Activated naive CD4-positive, alpha-beta T cell treated with anti-CD3 and anti-CD28 coated beads, Interleukin-2, amount 50 U/mL, for 24 hours (primary cell): ENCODE data around the gene TSPAN11.

ENCODE experiments used
- H3K27ac Mint-ChIP-seq: one replicate; pipeline ENCODE4 v1.8.0; 2021; ENCODE audit warnings: mild to moderate bottlenecking, mixed read lengths
- H3K27me3 Mint-ChIP-seq: one replicate; pipeline ENCODE4 v1.8.0; 2021; ENCODE audit warnings: mixed read lengths
- H3K36me3 Mint-ChIP-seq: one replicate; pipeline ENCODE4 v1.8.0; 2021; ENCODE audit warnings: mixed read lengths
- H3K4me1 Mint-ChIP-seq: one replicate; pipeline ENCODE4 v1.8.0; 2021; ENCODE audit warnings: mixed read lengths
- H3K4me3 Mint-ChIP-seq: one replicate; pipeline ENCODE4 v1.8.0; 2021; ENCODE audit warnings: mild to moderate bottlenecking, mixed read lengths
- H3K9me3 Mint-ChIP-seq: one replicate; pipeline ENCODE4 v1.8.0; 2021; ENCODE audit warnings: mixed read lengths

TSPAN11 gene

DNA sequence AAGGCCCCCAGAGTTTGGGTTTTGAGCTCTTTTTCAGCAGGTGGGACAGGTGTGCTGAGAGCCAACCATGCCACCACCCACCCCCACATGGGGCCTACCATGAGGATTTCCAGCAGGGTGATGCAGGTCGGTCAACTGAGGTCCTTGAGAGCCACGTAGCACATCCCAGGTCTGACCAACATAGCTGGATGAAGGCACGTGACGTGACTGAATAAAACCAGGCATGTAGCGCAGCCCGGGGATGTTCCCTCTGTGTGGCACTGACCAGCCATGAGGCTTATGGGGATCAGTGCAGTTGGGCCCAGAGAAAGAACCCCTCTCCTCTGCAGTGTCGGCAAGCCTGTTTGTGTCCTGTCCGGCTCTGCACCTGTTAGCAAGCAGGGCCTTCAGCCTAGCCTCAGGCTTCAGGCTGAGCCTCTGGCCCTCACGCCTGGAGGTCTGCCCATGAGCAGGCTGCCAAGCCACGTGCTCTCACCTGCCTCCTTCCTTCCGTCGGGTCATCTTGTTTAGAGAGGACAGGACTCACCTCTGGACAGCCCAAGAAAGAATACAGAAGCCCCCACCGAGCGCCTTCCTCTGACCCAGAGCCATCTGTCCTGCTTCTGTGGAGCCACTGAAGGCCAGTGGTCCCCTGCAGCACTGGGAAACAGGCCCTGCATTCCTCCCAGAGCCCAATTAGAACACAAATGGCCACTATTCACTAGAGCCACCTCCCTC is 38.5 kb downstream of the TSPAN11 start:
- no peaks in the 10 kb centered on the region for H3K36me3 Mint-ChIP-seq
- no peak overlapping the region for H3K4me3 Mint-ChIP-seq
- H3K27ac Mint-ChIP-seq, result no peak overlapping the region
- H3K27me3 Mint-ChIP-seq, result no peaks in the 10 kb centered on the region
- no peaks in the 10 kb centered on the region for H3K4me1 Mint-ChIP-seq
- no peaks in the 10 kb centered on the region for H3K9me3 Mint-ChIP-seq

DNA sequence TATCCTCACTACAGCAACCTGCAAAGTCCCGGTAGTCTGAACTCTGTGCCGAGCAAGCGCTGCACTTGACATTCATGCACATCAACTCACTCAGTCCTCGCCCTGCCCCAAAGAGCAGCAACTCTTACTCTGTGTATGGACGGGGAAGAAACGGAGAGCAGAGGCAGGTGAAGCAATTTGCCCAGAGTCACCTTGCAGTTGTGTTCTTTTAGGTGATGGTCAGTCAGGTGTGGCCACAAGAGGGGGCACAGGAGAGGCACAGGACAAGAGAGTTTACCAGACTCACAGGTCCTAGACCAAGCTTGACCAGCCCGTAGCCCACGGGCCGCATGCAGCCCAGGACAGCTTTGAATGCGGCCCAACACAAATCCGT is 39.1 kb downstream of the TSPAN11 start:
- Mint-ChIP-seq H3K4me3 (no peak overlapping the region), H3K4me1 (no peaks in the 10 kb centered on the region), H3K27ac (no peak overlapping the region), H3K27me3 (no peaks in the 10 kb centered on the region), H3K9me3 (no peaks in the 10 kb centered on the region), H3K36me3 (no peaks in the 10 kb centered on the region)

DNA sequence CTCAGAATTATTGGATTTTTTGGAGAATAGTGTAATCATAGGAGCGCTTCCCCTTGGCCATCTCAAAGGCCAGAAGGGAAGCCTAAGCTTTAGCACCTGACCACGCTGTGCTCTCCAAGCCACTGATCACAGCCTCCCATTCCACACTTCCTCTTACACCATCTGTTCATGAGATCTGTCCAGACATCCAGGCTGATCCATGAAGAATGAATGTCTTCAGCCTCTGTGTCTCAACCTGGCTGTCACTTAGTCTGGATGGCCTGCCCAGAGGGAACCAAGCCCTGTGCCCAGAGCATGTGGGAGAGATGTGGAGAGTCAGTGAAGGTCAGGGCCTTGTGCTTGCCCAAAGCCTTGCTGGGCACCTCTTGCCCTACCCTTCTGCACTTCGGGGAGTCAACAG is 40.5 kb downstream of the TSPAN11 start:
- Mint-ChIP-seq H3K9me3 (no peaks in the 10 kb centered on the region), H3K27ac (no peak overlapping the region), H3K36me3 (no peaks in the 10 kb centered on the region), H3K4me1 (no peaks in the 10 kb centered on the region), H3K27me3 (peaks cover 2% of the 10 kb centered on the region), H3K4me3 (no peak overlapping the region)

DNA sequence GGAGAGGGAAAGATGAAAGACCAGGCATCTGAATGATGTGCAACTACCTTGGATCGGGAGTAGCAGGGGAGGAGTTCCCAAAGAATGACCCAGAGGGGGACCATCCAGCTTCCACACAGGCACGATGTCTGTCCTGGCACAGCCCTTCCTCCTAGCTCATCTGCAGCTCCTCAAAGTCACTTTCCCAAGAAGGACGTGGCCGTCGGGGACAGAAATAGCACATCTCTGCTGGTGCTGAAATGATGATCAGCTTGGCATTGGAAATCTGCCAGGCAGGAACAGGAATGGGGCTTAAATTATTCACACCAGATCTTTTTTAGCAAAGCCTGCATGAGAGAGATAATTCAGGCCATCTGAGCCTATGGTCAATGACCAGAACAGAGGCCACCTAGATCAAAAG is 41.7 kb downstream of the TSPAN11 start:
- peaks cover 2% of the 10 kb centered on the region for H3K27me3 Mint-ChIP-seq
- no peaks in the 10 kb centered on the region for H3K4me1 Mint-ChIP-seq
- H3K9me3 Mint-ChIP-seq, result no peaks in the 10 kb centered on the region
- no peak overlapping the region for H3K4me3 Mint-ChIP-seq
- H3K27ac Mint-ChIP-seq, result no peak overlapping the region
- H3K36me3 Mint-ChIP-seq, result no peaks in the 10 kb centered on the region

DNA sequence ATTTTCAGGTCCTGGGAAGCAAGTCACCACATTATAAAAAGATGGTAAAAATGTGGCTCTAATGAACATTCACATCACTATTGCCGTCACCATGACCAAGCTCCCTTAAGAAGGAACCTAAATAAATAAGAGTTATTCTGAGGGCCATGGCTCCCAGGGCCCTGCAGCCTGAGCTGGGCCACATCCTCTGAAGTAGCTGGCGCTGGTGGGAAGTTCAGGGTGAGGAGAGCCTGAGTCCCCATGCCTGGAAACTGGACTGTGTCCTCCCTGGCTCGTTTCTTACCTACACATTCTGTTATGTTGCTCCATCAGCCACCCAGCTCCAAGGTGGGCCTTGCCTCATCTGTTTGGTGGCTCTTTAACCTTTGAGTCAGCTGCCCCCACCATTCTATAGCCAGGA is 42.5 kb downstream of the TSPAN11 start:
- Mint-ChIP-seq H3K4me3 (no peak overlapping the region), H3K27me3 (peaks cover 2% of the 10 kb centered on the region), H3K4me1 (no peaks in the 10 kb centered on the region), H3K9me3 (no peaks in the 10 kb centered on the region), H3K27ac (no peak overlapping the region), H3K36me3 (no peaks in the 10 kb centered on the region)

- Mint-ChIP-seq H3K36me3 (no peaks in the 10 kb centered on the region), H3K9me3 (no peaks in the 10 kb centered on the region), H3K27ac (no peak overlapping the region), H3K27me3 (peaks cover 2% of the 10 kb centered on the region), H3K4me1 (no peaks in the 10 kb centered on the region), H3K4me3 (no peak overlapping the region)
Observed at GRCh38 chr12:30969606-30970395, 43.3 kb downstream of the TSPAN11 start.

GRCh38 chr12:30970559-30971197 is 44.1 kb downstream of the TSPAN11 start:
- no peaks in the 10 kb centered on the region for H3K9me3 Mint-ChIP-seq
- no peaks in the 10 kb centered on the region for H3K4me1 Mint-ChIP-seq
- no peaks in the 10 kb centered on the region for H3K36me3 Mint-ChIP-seq
- H3K27ac Mint-ChIP-seq, result no peak overlapping the region
- peaks cover 2% of the 10 kb centered on the region for H3K27me3 Mint-ChIP-seq
- H3K4me3 Mint-ChIP-seq, result no peak overlapping the region

GRCh38 chr12:30972035-30972434 is 45.5 kb downstream of the TSPAN11 start:
- Mint-ChIP-seq H3K27ac (no peak overlapping the region), H3K9me3 (no peaks in the 10 kb centered on the region), H3K36me3 (no peaks in the 10 kb centered on the region), H3K4me1 (no peaks in the 10 kb centered on the region), H3K27me3 (peaks cover 2% of the 10 kb centered on the region), H3K4me3 (no peak overlapping the region)

DNA sequence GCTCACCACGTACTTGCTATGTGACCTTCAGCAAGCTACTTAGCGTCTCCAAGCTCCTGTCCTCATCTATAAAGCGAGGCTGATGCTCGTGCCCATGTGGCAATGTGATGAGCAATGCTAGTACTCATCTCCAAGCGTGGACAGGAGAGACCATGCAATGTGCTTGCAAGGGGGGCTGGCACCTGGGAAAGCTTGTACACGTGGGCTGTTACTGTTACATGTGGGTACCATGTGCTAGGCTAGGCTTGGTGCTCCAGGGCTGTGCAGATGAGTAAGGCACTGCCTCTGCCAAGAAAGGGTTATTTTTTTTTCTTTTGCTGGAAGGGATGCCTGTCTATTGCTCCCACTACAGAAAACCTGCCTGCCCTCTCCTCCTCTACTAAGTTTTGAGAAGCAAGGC is 46.6 kb downstream of the TSPAN11 start:
- H3K36me3 Mint-ChIP-seq, result no peaks in the 10 kb centered on the region
- H3K27me3 Mint-ChIP-seq, result peaks cover 2% of the 10 kb centered on the region
- H3K4me1 Mint-ChIP-seq, result no peaks in the 10 kb centered on the region
- no peaks in the 10 kb centered on the region for H3K9me3 Mint-ChIP-seq
- no peak overlapping the region for H3K27ac Mint-ChIP-seq
- H3K4me3 Mint-ChIP-seq, result no peak overlapping the region

GRCh38 chr12:30973830-30974229 is 47.3 kb downstream of the TSPAN11 start:
- H3K9me3 Mint-ChIP-seq, result no peaks in the 10 kb centered on the region
- no peak overlapping the region for H3K27ac Mint-ChIP-seq
- H3K4me1 Mint-ChIP-seq, result no peaks in the 10 kb centered on the region

DNA sequence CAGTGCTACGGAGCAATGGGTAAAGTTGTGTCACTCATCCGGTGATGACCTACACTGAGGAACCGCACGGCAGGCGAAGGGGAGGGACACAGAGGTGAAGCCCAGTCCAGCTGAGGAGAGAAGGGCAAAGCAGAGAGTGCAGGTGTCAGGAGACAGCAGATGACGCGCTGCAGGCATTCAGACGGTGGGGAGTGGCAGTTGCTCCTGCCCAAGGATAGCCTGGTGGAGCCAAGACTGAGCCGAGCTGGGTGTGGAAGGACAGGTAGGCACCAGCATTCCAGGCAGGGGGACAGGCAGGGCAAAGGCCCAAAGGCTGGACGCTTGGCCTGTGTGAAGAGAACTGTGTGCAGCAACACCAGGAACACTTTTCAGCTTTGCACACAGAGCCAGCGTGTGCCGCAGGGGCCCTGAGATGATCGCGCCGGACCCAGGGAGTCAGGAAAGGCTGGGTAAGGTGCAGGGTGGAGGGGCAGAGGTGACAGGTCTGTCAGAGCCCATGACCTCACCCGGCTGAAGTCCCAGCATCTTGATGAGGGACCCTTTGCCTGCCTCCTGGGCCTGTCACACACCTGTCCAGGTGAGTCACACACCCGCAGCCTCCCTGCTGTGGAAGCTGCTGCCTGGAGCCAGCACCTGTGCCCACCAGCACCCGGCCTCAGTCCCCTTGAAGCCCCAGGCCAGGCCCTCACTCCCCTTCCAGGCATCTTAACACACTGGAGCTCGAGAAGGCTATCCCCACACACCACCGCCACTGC is 48.4 kb downstream of the TSPAN11 start:
- no peak overlapping the region for H3K27ac Mint-ChIP-seq
- H3K27me3 Mint-ChIP-seq, result peaks cover 2% of the 10 kb centered on the region
- H3K4me1 Mint-ChIP-seq, result no peaks in the 10 kb centered on the region
- no peak overlapping the region for H3K4me3 Mint-ChIP-seq
- no peaks in the 10 kb centered on the region for H3K9me3 Mint-ChIP-seq
- H3K36me3 Mint-ChIP-seq, result no peaks in the 10 kb centered on the region

More at GRCh38 chr12:30973830-30974229, 47.3 kb downstream of the TSPAN11 start:
- no peak overlapping the region for H3K4me3 Mint-ChIP-seq
- peaks cover 2% of the 10 kb centered on the region for H3K27me3 Mint-ChIP-seq
- no peaks in the 10 kb centered on the region for H3K36me3 Mint-ChIP-seq

DNA sequence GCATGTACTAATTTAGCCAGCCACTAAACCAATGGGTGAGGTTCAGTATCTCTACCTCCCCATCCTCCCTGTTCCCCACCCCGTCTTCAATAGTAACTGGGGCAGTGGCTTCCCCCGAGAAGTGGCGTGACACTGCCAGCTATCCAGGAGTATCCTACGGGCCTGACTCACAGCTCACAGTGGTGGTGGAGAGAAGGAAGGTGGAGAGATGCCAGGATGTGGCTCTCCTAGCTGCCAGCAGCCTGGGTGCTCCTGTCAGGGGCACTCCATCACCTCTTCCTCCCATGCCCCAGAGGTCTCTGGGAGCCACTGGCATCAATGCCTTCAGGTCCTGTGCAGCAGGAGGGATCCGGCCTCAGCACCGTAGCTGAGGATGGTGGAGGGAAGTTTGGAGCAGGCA is 49.0 kb downstream of the TSPAN11 start:
- Mint-ChIP-seq H3K4me3 (no peak overlapping the region), H3K27me3 (peaks cover 2% of the 10 kb centered on the region), H3K36me3 (no peaks in the 10 kb centered on the region), H3K4me1 (no peaks in the 10 kb centered on the region), H3K27ac (no peak overlapping the region), H3K9me3 (no peaks in the 10 kb centered on the region)

DNA sequence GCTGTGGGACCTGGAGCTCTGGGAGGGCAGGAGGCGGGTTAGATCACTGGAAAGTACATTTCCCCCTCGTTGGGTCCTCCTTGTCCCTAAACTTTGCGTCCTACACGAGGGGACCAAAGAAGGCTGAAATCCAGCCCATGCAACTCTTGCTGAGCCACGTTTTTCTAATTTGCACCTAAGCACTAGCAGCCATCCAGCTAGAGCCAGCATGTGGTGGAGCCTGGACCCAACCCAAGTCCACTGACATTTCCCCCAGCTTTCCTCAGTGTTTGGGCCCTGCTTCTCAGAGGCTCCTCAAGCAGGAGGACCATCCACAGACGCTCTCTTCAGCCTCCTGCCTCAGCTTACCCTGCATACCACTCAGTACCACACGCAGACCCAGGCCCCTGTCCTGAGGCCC is 49.7 kb downstream of the TSPAN11 start:
- H3K36me3 Mint-ChIP-seq, result no peaks in the 10 kb centered on the region
- H3K9me3 Mint-ChIP-seq, result no peaks in the 10 kb centered on the region
- H3K27ac Mint-ChIP-seq, result no peak overlapping the region
- no peaks in the 10 kb centered on the region for H3K4me1 Mint-ChIP-seq
- H3K4me3 Mint-ChIP-seq, result no peak overlapping the region
- peaks cover 2% of the 10 kb centered on the region for H3K27me3 Mint-ChIP-seq

DNA sequence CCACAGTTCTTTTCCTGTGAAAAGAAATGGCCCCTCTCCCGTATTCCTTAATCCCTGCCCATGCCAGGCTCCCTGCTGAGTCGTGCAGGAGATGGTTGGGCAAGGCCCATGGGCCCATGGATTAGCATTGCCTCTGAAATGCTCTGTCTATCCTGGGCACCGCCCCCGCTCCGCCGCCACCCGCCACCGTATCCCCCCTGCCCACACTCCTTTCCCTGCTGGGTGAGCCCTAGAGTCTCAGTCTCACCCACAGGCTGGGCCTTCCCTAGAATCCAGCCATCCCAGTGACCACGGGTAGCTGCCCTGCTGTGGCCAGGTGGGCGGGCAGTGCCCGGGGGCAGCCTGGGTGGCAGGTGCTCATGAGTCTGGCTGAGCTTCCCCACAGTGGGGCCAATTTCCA is 50.6 kb downstream of the TSPAN11 start:
- no peak overlapping the region for H3K27ac Mint-ChIP-seq
- H3K4me1 Mint-ChIP-seq, result no peaks in the 10 kb centered on the region
- H3K36me3 Mint-ChIP-seq, result no peaks in the 10 kb centered on the region
- no peaks in the 10 kb centered on the region for H3K27me3 Mint-ChIP-seq
- no peak overlapping the region for H3K4me3 Mint-ChIP-seq
- no peaks in the 10 kb centered on the region for H3K9me3 Mint-ChIP-seq

DNA sequence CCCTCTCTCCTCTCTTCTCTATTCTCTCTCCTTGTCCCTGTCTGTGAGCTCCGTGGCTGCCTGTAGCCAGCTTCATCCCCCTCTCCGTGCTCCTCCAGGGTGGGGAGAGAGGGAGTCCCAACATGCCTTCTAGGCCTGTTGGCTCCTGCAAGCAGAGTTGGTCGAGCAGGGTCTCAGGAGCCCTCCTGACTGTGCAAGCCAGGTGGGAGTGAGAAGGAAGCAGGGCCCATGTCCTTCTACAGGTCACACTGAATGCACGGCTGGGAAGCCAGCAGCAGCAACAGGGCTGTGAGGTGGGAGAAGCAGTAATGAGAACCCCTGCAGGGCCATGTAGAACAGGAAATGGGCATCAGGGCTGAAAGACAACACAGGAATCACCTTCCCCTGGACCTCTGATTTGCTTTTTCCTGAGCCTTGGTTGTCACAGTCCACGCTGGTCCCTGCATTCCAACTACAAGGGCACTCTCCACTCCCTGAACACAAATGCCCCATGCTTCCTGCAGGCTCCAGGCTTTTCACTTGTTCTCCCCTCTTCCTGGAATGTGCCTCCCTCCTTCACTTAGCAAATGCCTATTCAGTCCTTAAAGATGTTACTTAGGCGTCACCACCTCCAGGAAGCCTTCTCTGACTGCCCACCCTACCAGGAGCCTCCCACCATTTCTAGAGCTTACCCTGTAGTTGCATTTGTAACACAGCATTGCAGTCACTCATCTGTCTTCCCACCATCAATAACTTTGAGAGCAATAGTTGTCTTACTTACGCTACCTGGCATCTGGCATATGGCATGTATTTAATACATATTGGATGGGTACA is 51.2 kb downstream of the TSPAN11 start:
- no peaks in the 10 kb centered on the region for H3K27me3 Mint-ChIP-seq
- no peaks in the 10 kb centered on the region for H3K9me3 Mint-ChIP-seq
- H3K4me3 Mint-ChIP-seq, result no peak overlapping the region
- H3K4me1 Mint-ChIP-seq, result no peaks in the 10 kb centered on the region
- no peak overlapping the region for H3K27ac Mint-ChIP-seq
- H3K36me3 Mint-ChIP-seq, result no peaks in the 10 kb centered on the region
